Fibroblast of pulmonary artery (primary cell): ENCODE results near the gene VMA21.

Source experiments
- DNase-seq: peaks from one replicate; pipeline ENCODE4 v3.0.0-alpha.2; 2010; ENCODE audit warnings: low read depth
- H3K4me3 ChIP-seq: replicated peaks from 2 replicates; pipeline ENCODE4 v1.5.1; 2011; ENCODE audit warnings: low read depth, mild to moderate bottlenecking, control low read depth, low read length, moderate library complexity
- TF ChIP-seq, protein P1 (sequence below): IDR thresholded peaks from 2 replicates; pipeline ENCODE4 v1.5.1; 2011; ENCODE audit warnings: mild to moderate bottlenecking, control low read depth, low read length, inconsistent platforms; ENCODE audit errors: missing control alignments

Gene VMA21

DNA sequence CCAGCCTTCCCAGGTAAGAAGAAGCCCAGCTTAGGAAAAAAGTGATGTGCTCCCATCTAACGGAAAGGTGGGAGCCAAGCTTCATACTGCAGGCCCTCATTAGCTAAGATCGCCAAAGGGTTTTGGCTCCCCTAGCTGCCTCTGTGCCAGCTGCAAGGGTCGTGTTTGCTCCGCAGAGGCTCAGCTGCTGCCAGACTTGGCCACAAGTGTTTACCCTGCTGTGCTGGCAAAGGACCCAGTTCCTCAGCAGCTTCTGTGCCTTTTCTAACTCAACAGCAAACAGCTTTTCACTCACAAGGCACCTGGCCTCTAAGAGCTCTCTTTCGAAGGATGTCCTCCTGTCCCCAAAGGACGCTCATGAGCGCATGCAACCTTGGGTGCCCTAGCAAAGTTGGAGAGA is 12.2 kb upstream of the VMA21 start:
- TF ChIP-seq, protein P1, sequence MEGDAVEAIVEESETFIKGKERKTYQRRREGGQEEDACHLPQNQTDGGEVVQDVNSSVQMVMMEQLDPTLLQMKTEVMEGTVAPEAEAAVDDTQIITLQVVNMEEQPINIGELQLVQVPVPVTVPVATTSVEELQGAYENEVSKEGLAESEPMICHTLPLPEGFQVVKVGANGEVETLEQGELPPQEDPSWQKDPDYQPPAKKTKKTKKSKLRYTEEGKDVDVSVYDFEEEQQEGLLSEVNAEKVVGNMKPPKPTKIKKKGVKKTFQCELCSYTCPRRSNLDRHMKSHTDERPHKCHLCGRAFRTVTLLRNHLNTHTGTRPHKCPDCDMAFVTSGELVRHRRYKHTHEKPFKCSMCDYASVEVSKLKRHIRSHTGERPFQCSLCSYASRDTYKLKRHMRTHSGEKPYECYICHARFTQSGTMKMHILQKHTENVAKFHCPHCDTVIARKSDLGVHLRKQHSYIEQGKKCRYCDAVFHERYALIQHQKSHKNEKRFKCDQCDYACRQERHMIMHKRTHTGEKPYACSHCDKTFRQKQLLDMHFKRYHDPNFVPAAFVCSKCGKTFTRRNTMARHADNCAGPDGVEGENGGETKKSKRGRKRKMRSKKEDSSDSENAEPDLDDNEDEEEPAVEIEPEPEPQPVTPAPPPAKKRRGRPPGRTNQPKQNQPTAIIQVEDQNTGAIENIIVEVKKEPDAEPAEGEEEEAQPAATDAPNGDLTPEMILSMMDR, result no peak
- H3K4me3 ChIP-seq, result no peak overlapping the region
- DNase-seq, result no peak

DNA sequence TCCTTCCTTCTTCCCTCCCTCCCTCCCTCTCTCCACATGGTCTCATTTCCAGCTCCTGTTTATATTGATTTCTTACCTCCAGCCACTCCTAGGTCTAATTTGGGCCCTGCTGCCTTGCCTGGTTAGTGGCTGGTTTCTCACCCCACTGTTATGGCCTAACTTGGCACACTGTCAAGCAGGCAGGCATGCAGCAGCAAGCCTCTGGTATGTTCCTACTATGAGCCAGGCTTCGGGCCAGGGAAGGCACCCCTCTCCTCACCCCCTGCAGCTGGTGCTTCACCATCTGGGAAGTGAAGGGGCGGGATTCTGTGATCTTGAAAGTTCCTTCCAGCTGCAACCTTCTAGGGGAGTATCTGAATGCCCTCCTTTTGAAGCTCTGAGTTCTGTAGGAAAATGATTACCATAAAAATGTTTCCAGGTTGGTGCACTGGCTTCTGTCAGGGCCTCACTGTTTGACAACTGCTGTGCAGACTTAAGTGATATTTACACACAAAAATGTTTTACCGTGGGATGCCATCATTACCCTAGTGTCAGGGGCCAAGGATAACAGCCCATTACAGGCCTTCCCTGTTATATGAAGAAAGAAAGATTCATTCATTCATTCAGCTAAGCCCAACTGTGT is 10.1 kb upstream of the VMA21 start:
- H3K4me3 ChIP-seq, result no peak overlapping the region
- TF ChIP-seq, protein P1, result no peak
- no peak for DNase-seq

DNA sequence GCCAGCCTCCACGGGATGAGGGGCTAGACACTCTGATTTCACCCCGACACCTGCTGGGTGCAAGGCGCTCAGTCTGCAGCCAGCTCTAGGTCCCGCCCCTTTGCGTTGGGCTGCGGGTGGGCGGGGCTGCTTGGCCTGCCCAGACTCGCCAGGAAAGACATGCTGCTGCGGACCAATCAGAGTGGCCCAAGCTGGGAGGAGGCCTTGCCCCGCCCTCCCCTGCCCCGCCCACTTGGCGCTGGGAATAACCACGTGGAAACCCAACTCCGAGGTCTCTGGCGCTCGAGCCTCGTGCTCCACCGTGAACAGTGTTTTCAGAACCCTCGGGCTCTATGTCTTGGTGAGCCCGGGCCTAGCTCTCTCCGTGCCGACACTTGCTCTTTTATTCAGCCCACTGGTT is 5.3 kb upstream of the VMA21 start:
- no peak for DNase-seq
- TF ChIP-seq, protein P1, result no peak
- no peak overlapping the region for H3K4me3 ChIP-seq

DNA sequence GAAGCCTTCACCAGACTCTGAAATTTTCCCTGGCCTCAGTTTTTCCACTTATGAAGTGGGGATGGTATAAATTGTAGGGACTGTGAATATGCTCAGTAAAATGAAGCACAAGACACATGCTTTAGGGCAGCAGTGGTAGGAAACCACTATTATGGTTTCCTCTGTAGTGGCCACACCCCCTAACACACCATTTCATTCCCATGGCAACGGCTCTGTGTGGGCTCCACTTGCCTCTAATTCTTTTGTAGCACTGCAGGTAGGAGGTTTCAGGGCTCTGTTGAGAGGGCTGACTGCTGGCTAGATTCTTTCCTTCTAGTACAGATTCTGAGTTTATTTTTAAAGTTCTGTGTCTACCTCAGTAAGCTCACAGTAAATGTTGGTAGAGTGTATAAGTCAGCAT is 3.5 kb upstream of the VMA21 start:
- TF ChIP-seq, protein P1, result no peak
- H3K4me3 ChIP-seq, result no peak overlapping the region
- DNase-seq, result no peak

DNA sequence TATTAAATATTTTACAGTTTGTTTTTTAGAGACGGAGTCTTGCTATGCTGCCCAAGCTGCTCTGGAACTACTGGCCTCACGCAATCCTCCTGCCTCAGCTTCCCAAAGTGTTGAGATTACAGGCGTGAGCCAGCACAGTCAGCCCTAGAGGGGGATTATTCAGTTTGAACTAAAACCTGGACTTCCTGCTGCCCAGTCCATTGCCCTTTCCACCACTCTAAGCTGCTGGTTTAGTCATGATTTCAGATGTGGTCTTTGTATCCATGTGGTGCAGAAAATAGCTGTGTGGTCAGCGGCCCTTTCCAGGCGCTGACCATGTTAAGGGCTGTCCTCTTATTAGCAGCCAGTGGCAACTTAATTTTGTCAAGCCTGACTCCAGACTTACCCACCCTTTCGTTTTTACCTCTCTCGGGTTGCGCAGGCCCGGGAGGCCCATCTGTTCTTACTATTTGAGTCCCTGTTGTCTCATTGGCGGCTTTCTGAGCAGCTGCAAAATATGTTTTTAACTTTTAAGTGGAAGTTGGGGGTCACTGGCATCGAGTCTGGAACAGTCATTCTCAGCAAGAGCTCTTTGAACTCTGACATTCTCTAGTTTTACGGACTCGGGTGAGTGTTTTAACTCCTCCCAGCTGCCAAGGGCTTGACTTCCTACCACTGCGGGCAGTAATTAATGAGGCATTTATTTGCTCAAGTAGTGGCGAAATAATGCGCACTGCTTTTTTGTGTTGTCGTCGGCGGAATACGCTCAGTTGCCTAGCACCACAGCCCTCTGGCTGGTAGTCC is 773 bp upstream of the VMA21 start:
- H3K4me3 ChIP-seq, result peak overlapping the region; percentile 56
- no peak for DNase-seq
- TF ChIP-seq, protein P1, result no peak

DNA sequence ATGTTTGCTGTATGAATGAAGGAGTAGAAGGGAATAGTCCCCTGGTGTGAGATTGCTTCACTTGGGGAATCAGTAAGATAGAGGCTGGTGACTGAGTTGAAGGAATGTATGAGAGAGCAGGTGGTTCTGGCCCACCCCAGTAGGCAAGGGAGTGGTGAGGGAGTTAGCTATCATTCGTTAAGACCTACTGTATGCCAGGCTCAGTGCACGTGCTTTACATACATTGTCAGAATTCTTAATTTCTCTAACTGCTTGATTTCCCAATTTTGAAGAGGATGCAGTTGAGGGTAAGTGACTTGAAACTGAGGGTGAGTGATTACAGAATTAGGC is 700 bp downstream of the VMA21 start:
- TF ChIP-seq, protein P1, result no peak
- DNase-seq, result peak; percentile 4
- H3K4me3 ChIP-seq, result peak overlapping the region; percentile 81

DNA sequence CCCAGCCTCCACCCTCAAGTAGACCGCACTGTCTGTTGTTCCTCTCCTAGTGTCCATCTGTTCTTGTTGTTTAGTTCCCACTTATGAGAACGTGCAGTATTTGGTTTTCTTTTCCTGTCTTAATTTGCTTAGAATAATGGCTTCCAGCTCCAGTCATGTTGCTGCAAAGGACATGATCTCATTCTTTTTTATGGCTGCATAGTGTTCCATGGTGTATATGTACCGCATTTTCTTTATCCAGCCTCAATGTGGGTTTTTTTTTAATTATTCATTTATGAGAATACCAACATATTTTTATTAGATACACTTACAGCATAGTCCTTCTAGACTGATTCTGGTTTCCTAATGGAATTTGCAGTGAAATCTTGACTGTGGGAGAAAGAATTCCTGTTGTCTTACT is 1.3 kb downstream of the VMA21 start:
- TF ChIP-seq, protein P1, result no peak
- peak overlapping the region; percentile 81 for H3K4me3 ChIP-seq
- no peak for DNase-seq
